ENCODE data around the gene ASB1. TPM values are rescaled to one million over a fixed set of nuclear protein-coding genes. Genes with fewer than 3 reads are reported as not detected.

ASB1 gene
- total and polyA plus RNA-seq, 2 donors, result 13.8 to 32.5 TPM

- 96% methylated on average over 8 of the region's 8 CpGs for WGBS
Observed at GRCh38 chr2:238498188-238498587, 71.5 kb downstream of the ASB1 start.

DNA sequence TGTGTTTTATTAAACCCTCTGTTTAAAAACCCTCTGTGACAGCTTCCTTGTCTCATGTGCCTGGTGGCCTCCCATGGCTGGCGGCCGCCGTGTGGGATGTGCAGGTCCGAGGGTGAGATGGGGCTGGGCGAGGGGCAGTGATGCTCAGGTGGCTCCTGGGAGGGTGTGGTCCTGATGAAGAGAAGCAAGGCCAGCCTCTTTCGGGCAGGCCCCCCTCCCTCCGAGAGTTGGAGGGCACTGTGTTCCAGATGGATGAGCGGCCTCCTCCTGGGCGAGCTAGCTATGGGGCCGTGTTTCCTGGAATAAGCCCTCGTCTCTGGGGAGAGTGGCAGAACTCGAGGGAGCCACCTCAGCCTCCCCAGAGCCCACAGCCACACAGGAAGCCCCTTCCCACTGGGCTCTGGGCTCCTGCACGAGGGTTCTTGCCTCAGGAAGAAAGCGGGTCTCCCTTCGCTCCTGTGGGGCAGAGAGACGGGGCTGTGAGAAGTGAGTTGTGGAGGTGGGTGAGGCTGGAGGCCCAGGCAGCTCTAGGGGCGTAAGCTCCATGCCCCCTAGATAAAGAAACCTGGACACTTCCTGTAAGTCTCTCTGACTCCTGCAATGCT, 72.1 kb downstream of the ASB1 start:
- DNase-seq (ENCODE audit: low read depth in 6 of 9, low spot score in 9 of 9), result no peak

More at GRCh38 chr2:238498188-238498587, 71.5 kb downstream of the ASB1 start:
- peaks cover 0 to 4% of the 10 kb centered on the region in 2 donors for H3K9me3 ChIP-seq (ENCODE audit: control insufficient read depth in 2 of 2, insufficient read depth in 1 of 2, low read length in 1 of 2)
- H3K4me3 ChIP-seq (ENCODE audit: low read length in 2 of 2), result no peak overlapping the region
- H3K27ac ChIP-seq (ENCODE audit: low read depth in 1 of 2, low read length in 1 of 2), result no peak overlapping the region
- no peaks in the 10 kb centered on the region for H3K36me3 ChIP-seq (ENCODE audit: control insufficient read depth in 2 of 2, insufficient read depth in 2 of 2, low read length in 1 of 2)
- H3K27me3 ChIP-seq (ENCODE audit: control insufficient read depth in 2 of 2, insufficient read depth in 1 of 2, low read length in 1 of 2), result no peaks in the 10 kb centered on the region
- DNase-seq (ENCODE audit: low read depth in 6 of 9, low spot score in 9 of 9), result no peak
- peaks cover 0 to 17% of the 10 kb centered on the region in 2 donors for H3K4me1 ChIP-seq (ENCODE audit: control insufficient read depth in 2 of 2, insufficient read depth in 2 of 2, low read length in 2 of 2)

DNA sequence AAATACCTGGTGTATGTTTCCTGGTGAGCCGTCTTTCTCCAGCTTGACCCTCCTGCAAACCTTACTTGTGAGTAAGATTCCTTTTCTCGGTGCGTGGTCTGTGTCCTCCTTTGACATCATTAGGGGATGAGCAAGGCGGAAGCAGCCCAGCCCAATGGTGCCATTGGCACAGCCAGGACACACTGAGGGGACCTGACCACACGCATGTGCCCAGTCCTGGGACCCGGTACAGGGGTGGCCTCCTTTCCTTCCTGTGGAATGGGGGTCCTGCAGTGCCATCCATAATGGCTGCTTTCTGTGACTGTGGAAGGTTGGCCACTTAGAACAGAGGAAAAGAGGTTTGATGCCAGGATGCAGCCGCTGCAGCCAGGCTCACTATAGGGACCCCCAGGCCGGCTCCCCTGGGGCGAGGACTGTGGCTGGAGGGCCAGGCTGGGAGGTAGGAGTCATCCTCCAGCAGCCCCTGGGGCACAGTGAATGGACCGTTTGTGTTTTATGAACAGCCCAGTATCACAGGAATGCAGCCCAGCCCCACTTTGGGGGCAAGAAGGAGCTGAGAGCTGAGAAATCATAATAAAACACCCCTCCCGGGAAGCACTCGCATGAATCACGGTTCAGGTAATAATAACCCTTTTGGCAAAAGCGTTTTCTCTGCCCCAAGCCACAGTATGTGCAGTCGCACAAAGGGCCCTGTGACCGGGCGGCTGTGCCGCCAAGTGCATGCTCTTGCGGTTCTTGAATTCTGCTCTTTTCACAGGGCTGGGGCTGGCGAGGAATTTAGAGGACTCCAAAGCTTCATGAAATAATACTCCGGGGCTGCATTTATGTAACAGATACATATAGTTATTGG, 73.2 kb downstream of the ASB1 start:
- H3K27ac ChIP-seq (ENCODE audit: low read depth in 1 of 2, low read length in 1 of 2), result no peak overlapping the region
- no peak overlapping the region for H3K4me3 ChIP-seq (ENCODE audit: low read length in 2 of 2)
- no peaks in the 10 kb centered on the region for H3K9me3 ChIP-seq (ENCODE audit: control insufficient read depth in 2 of 2, insufficient read depth in 1 of 2, low read length in 1 of 2)
- peaks cover 0 to 1% of the 10 kb centered on the region in 2 donors for H3K4me1 ChIP-seq (ENCODE audit: control insufficient read depth in 2 of 2, insufficient read depth in 2 of 2, low read length in 2 of 2)
- H3K36me3 ChIP-seq (ENCODE audit: control insufficient read depth in 2 of 2, insufficient read depth in 2 of 2, low read length in 1 of 2), result no peaks in the 10 kb centered on the region
- 94% methylated on average over 21 of the region's 21 CpGs for WGBS
- H3K27me3 ChIP-seq (ENCODE audit: control insufficient read depth in 2 of 2, insufficient read depth in 1 of 2, low read length in 1 of 2), result no peaks in the 10 kb centered on the region
- no peak for DNase-seq (ENCODE audit: low read depth in 6 of 9, low spot score in 9 of 9)

More for the DNA sequence above, 72.1 kb downstream of the ASB1 start:
- H3K36me3 ChIP-seq (ENCODE audit: control insufficient read depth in 2 of 2, insufficient read depth in 2 of 2, low read length in 1 of 2), result no peaks in the 10 kb centered on the region
- peaks cover 0 to 12% of the 10 kb centered on the region in 2 donors for H3K4me1 ChIP-seq (ENCODE audit: control insufficient read depth in 2 of 2, insufficient read depth in 2 of 2, low read length in 2 of 2)
- H3K4me3 ChIP-seq (ENCODE audit: low read length in 2 of 2), result no peak overlapping the region
- no peak overlapping the region for H3K27ac ChIP-seq (ENCODE audit: low read depth in 1 of 2, low read length in 1 of 2)
- H3K9me3 ChIP-seq (ENCODE audit: control insufficient read depth in 2 of 2, insufficient read depth in 1 of 2, low read length in 1 of 2), result peaks cover 0 to 4% of the 10 kb centered on the region in 2 donors
- WGBS, result 87% methylated on average over 17 of the region's 17 CpGs
- no peaks in the 10 kb centered on the region for H3K27me3 ChIP-seq (ENCODE audit: control insufficient read depth in 2 of 2, insufficient read depth in 1 of 2, low read length in 1 of 2)

DNA sequence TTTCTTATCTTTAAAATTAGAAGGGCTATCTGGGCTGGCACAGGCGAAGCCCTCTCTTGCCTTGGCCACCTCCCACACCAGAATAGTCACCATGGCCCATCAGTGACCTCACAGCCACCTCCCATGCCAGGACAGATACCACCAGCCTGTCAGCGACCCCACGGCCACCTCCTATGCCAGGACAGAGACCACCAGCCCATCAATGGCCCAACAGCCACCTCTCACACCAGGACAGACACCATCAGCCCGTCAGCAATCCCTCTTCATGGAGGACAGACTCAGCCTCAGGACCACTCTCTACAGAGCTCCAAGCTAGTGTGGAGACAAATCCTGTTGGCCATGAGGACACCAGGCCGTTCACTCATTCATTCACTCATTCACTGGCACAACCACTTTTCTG, 74.6 kb downstream of the ASB1 start:
- Histone ChIP-seq H3K27me3 (ENCODE audit: control insufficient read depth in 2 of 2, insufficient read depth in 1 of 2, low read length in 1 of 2) (no peaks in the 10 kb centered on the region), H3K36me3 (ENCODE audit: control insufficient read depth in 2 of 2, insufficient read depth in 2 of 2, low read length in 1 of 2) (no peaks in the 10 kb centered on the region), H3K4me3 (ENCODE audit: low read length in 2 of 2) (no peak overlapping the region), H3K27ac (ENCODE audit: low read depth in 1 of 2, low read length in 1 of 2) (no peak overlapping the region), H3K4me1 (ENCODE audit: control insufficient read depth in 2 of 2, insufficient read depth in 2 of 2, low read length in 2 of 2) (no peaks in the 10 kb centered on the region), H3K9me3 (ENCODE audit: control insufficient read depth in 2 of 2, insufficient read depth in 1 of 2, low read length in 1 of 2) (no peaks in the 10 kb centered on the region)
- DNase-seq (ENCODE audit: low read depth in 6 of 9, low spot score in 9 of 9), result no peak
- WGBS, result 96% methylated on average over 5 of the region's 5 CpGs

Other genes starting within 250 kb of the ASB1 start
- 22.3 TPM for gene ILKAP, start 223.2 kb upstream of the ASB1 start, total RNA-seq
- 67.0 TPM for gene ILKAP, start 223.2 kb upstream of the ASB1 start, polyA plus RNA-seq
- 16.1 TPM for gene HES6, start 186.9 kb upstream of the ASB1 start, total RNA-seq
- gene HES6, start 186.9 kb upstream of the ASB1 start, polyA plus RNA-seq, result 18.7 TPM
- 3.0 TPM for gene PER2, start 138.3 kb upstream of the ASB1 start, total RNA-seq
- gene PER2, start 138.3 kb upstream of the ASB1 start, polyA plus RNA-seq, result 5.6 TPM
- 2.7 TPM for gene TRAF3IP1, start 106.4 kb upstream of the ASB1 start, total RNA-seq
- gene TRAF3IP1, start 106.4 kb upstream of the ASB1 start, polyA plus RNA-seq, result 5.1 TPM